Neuronal stem cell (in vitro differentiated cells): Measurements from ENCODE around the gene USP13. TPM values are rescaled to one million over a fixed set of nuclear protein-coding genes. Genes with fewer than 3 reads are reported as not detected.

Experiments
- DNase-seq: peaks from one replicate; pipeline ENCODE4 v3.0.0-alpha.2; 2013; ENCODE audit warnings: low spot score
- H2AFZ ChIP-seq: one replicate; pipeline ENCODE4 v1.6.1; 2013; ENCODE audit warnings: mild to moderate bottlenecking, low read length, inconsistent platforms
- H2AK5ac ChIP-seq: 2 replicates; pipeline ENCODE4 v1.6.1; 2013; ENCODE audit warnings: low read depth, mild to moderate bottlenecking, inconsistent platforms, low read length, moderate library complexity, mixed read lengths
- H2BK120ac ChIP-seq: 2 replicates; pipeline ENCODE4 v1.6.1; 2013; ENCODE audit warnings: low read depth, mild to moderate bottlenecking, inconsistent platforms, low read length, moderate library complexity, mixed read lengths
- H2BK12ac ChIP-seq: one replicate; pipeline ENCODE4 v1.6.1; 2013; ENCODE audit warnings: low read length, inconsistent platforms
- H2BK15ac ChIP-seq: 2 replicates; pipeline ENCODE4 v1.6.1; 2013; ENCODE audit warnings: mild to moderate bottlenecking, low read length, inconsistent platforms, mixed read lengths
- H2BK5ac ChIP-seq: one replicate; pipeline ENCODE4 v1.6.1; 2013; ENCODE audit warnings: inconsistent platforms, mild to moderate bottlenecking, low read length, moderate library complexity
- H3K14ac ChIP-seq: one replicate; pipeline ENCODE4 v1.6.1; 2013; ENCODE audit warnings: low read length, inconsistent platforms
- H3K18ac ChIP-seq: 2 replicates; pipeline ENCODE4 v1.6.1; 2013; ENCODE audit warnings: low read length, inconsistent platforms
- H3K23ac ChIP-seq: 2 replicates; pipeline ENCODE4 v1.6.1; 2013; ENCODE audit warnings: low read depth, mild to moderate bottlenecking, mixed read lengths, low read length, inconsistent platforms; ENCODE audit not compliant: poor library complexity
- H3K27ac ChIP-seq: replicated peaks from 3 replicates; pipeline ENCODE4 v1.5.1; 2013; ENCODE audit warnings: low read length, inconsistent platforms
- H3K27me3 ChIP-seq, 3 experiments: 2 replicates each; pipeline ENCODE4 v1.6.1; 2013; ENCODE audit warnings: low read length in 3 of 3, mild to moderate bottlenecking in 2 of 3, inconsistent platforms in 1 of 3, low read depth in 1 of 3, mixed read lengths in 1 of 3, moderate library complexity in 1 of 3; ENCODE audit not compliant: control insufficient read depth in 3 of 3, insufficient read depth in 3 of 3
- H3K36me3 ChIP-seq, 2 donors: replicated peaks in 1 of 2; 2 replicates each; pipeline ENCODE4 v1.6.1; 2013; ENCODE audit warnings: low read length in 2 of 2; ENCODE audit not compliant: control insufficient read depth in 2 of 2, insufficient read depth in 2 of 2
- H3K4ac ChIP-seq: 2 replicates; pipeline ENCODE4 v1.6.1; 2013; ENCODE audit warnings: inconsistent platforms, mild to moderate bottlenecking, low read length, moderate library complexity
- H3K4me1 ChIP-seq, 2 donors: 1 replicate in 1 of 2; 2 replicates in 1 of 2; pipeline ENCODE4 v1.6.1; 2013; ENCODE audit warnings: low read length in 2 of 2, low read depth in 1 of 2; ENCODE audit not compliant: control insufficient read depth in 2 of 2, insufficient read depth in 1 of 2
- H3K4me2 ChIP-seq: one replicate; pipeline ENCODE4 v1.6.1; 2013; ENCODE audit warnings: mild to moderate bottlenecking, low read length, inconsistent platforms; ENCODE audit not compliant: insufficient read depth, poor library complexity, severe bottlenecking
- H3K4me3 ChIP-seq, 2 donors: 2 replicates each; pipeline ENCODE4 v1.5.1; 2013; ENCODE audit warnings: low read length in 2 of 2, mild to moderate bottlenecking in 2 of 2, inconsistent platforms in 1 of 2, moderate library complexity in 1 of 2
- H3K79me1 ChIP-seq: one replicate; pipeline ENCODE4 v1.6.1; 2013; ENCODE audit warnings: low read depth, mild to moderate bottlenecking, inconsistent platforms, low read length, moderate library complexity
- H3K9ac ChIP-seq: one replicate; pipeline ENCODE4 v1.6.1; 2013; ENCODE audit warnings: mild to moderate bottlenecking, low read depth, low read length, inconsistent platforms; ENCODE audit not compliant: poor library complexity
- H3K9me3 ChIP-seq, 2 donors: replicated peaks in 1 of 2; 2 replicates each; pipeline versions ENCODE3 to v1.6.1; 2013; ENCODE audit warnings: low read length in 2 of 2, mild to moderate bottlenecking in 2 of 2, inconsistent platforms in 1 of 2, low read depth in 1 of 2, mixed read lengths in 1 of 2, moderate library complexity in 1 of 2; ENCODE audit not compliant: control insufficient read depth in 2 of 2, insufficient read depth in 1 of 2
- H4K8ac ChIP-seq: one replicate; pipeline ENCODE4 v1.6.1; 2013; ENCODE audit warnings: low read depth, mild to moderate bottlenecking, inconsistent platforms, low read length, moderate library complexity
- H4K91ac ChIP-seq: one replicate; pipeline ENCODE4 v1.6.1; 2013; ENCODE audit warnings: low read length, low read depth, mild to moderate bottlenecking, inconsistent platforms; ENCODE audit not compliant: poor library complexity
- WGBS, 2 donors: extraction: QIAGEN DNeasy Blood & Tissue Kit; methylation state at CpG; one replicate each; pipeline ENCODE4 v1.1.7; 2013; ENCODE audit warnings: missing lambda C conversion rate in 2 of 2, mixed read lengths in 1 of 2; ENCODE audit not compliant: insufficient read length in 2 of 2, insufficient replicate concordance in 1 of 2; ENCODE audit errors: extremely low coverage in 2 of 2; 5-methylcytosine and 5-hydroxymethylcytosine counted together
- small RNA-seq: library from polyadenylated mRNA; stranded (forward); fragments of <200 nt; extraction: miRNeasy Mini kit (QIAGEN cat#:217004); gene quantifications from one replicate; pipeline ENCODE3, GENCODE V24; 2013; ENCODE audit not compliant: insufficient read depth

The USP13 gene

DNA sequence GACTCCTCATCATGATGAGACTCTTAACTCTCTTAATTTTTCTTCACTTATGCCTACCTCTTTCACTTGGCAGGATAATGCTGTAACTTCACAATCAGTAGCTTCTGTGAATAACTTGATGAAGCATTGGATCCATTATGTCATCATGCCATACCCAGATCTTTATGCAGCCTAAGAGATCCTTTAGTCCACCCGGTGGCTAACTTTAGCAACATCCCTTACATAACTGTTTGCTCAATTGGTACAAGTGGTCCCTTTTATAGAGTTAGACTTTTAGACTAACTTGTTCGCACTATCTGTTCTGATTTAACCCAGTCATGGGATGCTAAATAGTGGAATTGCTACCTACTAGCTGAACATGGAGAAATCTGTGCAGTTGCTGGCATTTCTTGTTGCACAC, 184.5 kb downstream of the USP13 start:
- no peaks in the 10 kb centered on the region for H3K4me1 ChIP-seq
- no peak for DNase-seq

More for the DNA sequence above, 184.5 kb downstream of the USP13 start:
- no peak overlapping the region for H2BK15ac ChIP-seq
- H3K18ac ChIP-seq = no peak overlapping the region
- no peak overlapping the region for H2BK12ac ChIP-seq
- peaks cover 0 to 11% (median 0%) of the 10 kb centered on the region in 3 experiments for H3K27me3 ChIP-seq
- no peaks in the 10 kb centered on the region for H3K9me3 ChIP-seq
- no peak overlapping the region for H3K14ac ChIP-seq
- H3K4ac ChIP-seq = no peak overlapping the region
- no peak overlapping the region for H3K4me3 ChIP-seq
- no peak overlapping the region for H2BK5ac ChIP-seq
- H4K8ac ChIP-seq = no peak overlapping the region
- H3K23ac ChIP-seq = no peak overlapping the region
- H2BK120ac ChIP-seq = no peak overlapping the region
- no peak overlapping the region for H3K9ac ChIP-seq
- no peak overlapping the region for H2AFZ ChIP-seq
- H3K4me2 ChIP-seq = no peak overlapping the region
- no peaks in the 10 kb centered on the region for H3K36me3 ChIP-seq
- H3K79me1 ChIP-seq = no peaks in the 10 kb centered on the region
- no peak overlapping the region for H4K91ac ChIP-seq
- no peak overlapping the region for H2AK5ac ChIP-seq
- H3K27ac ChIP-seq = no peak overlapping the region
- whole genome bisulfite sequencing, 2 donors = no CpG with 5 or more reads among the region's 2 CpGs

Small RNA genes lying within 50 kb of the gene (small RNA-seq; reads per million reads assigned to genes)
- not detected for gene RF01210
